Neural progenitor cell (in vitro differentiated cells): ENCODE measurements around the gene PEX7. TPM values are rescaled to one million over a fixed set of nuclear protein-coding genes. Genes with fewer than 3 reads are reported as not detected.

ENCODE experiments used
- DNase-seq: peaks from one replicate; pipeline ENCODE4 v3.0.0-alpha.2; 2016; ENCODE audit warnings: low spot score
- H2AFZ ChIP-seq: fragments of 200-600 bp; sonication (generic); replicated peaks from 2 replicates; pipeline ENCODE4 v1.6.1; 2016; ENCODE audit warnings: antibody characterized with exemption
- H3F3A ChIP-seq: fragments of 200-600 bp; sonication (generic); 2 replicates; pipeline ENCODE4 v1.6.1; 2016; ENCODE audit warnings: antibody characterized with exemption, low read depth
- H3K27ac ChIP-seq: fragments of 200-600 bp; sonication (generic); 2 replicates; pipeline ENCODE4 v1.5.1; 2016; ENCODE audit warnings: mild to moderate bottlenecking
- H3K27me3 ChIP-seq: fragments of 200-600 bp; sonication (generic); 2 replicates; pipeline ENCODE4 v1.6.1; 2016; ENCODE audit warnings: mild to moderate bottlenecking, moderate library complexity
- H3K36me3 ChIP-seq: fragments of 200-600 bp; sonication (generic); 2 replicates; pipeline ENCODE4 v1.5.1; 2016
- H3K4me1 ChIP-seq: fragments of 200-600 bp; sonication (generic); 2 replicates; pipeline ENCODE4 v1.6.1; 2016; ENCODE audit warnings: mixed run types
- H3K4me2 ChIP-seq: fragments of 200-600 bp; sonication (generic); 2 replicates; pipeline ENCODE4 v1.6.1; 2016
- H3K4me3 ChIP-seq: fragments of 200-600 bp; sonication (generic); 2 replicates; pipeline ENCODE4 v1.5.1; 2016
- H3K79me2 ChIP-seq: fragments of 200-600 bp; sonication (generic); 2 replicates; pipeline ENCODE4 v1.6.1; 2016; ENCODE audit warnings: low read depth
- H3K9ac ChIP-seq: fragments of 200-600 bp; sonication (generic); 2 replicates; pipeline ENCODE4 v1.6.1; 2016
- H3K9me3 ChIP-seq: fragments of 200-600 bp; sonication (generic); 2 replicates; pipeline ENCODE4 v1.5.1; 2016; ENCODE audit warnings: low read depth
- H4K20me1 ChIP-seq: fragments of 200-600 bp; sonication (generic); 2 replicates; pipeline ENCODE4 v1.6.1; 2016; ENCODE audit warnings: low read depth
- H3K27ac Mint-ChIP-seq: 3 replicates; pipeline ENCODE4 v1.8.0; 2021; ENCODE audit warnings: mixed read lengths
- H3K27me3 Mint-ChIP-seq: 2 replicates; pipeline ENCODE4 v1.8.0; 2022; ENCODE audit warnings: low read depth, mild to moderate bottlenecking, inconsistent platforms, moderate library complexity, mixed read lengths; ENCODE audit not compliant: insufficient read depth
- H3K36me3 Mint-ChIP-seq: 3 replicates; pipeline ENCODE4 v1.8.0; 2021; ENCODE audit warnings: mixed read lengths
- H3K4me1 Mint-ChIP-seq: 3 replicates; pipeline ENCODE4 v1.8.0; 2021; ENCODE audit warnings: mixed read lengths
- H3K4me3 Mint-ChIP-seq: 3 replicates; pipeline ENCODE4 v1.8.0; 2021; ENCODE audit warnings: mild to moderate bottlenecking, moderate library complexity, mixed read lengths
- H3K9me3 Mint-ChIP-seq: 3 replicates; pipeline ENCODE4 v1.8.0; 2020; ENCODE audit warnings: mixed read lengths
- EZH2 ChIP-seq: fragments of 200-600 bp; sonication (generic); IDR thresholded peaks from 2 replicates; pipeline ENCODE4 v1.6.1; 2017; ENCODE audit warnings: antibody characterized with exemption, mild to moderate bottlenecking, moderate library complexity
- EZH2phosphoT487 ChIP-seq: fragments of 200-600 bp; sonication (generic); IDR thresholded peaks from 2 replicates; pipeline ENCODE4 v1.6.1; 2017; ENCODE audit warnings: antibody characterized with exemption
- total RNA-seq: library from RNA; depleted of rRNA; stranded (reverse); fragments of >200 nt; gene quantifications from 2 replicates; pipeline ENCODE4 v1.2.3, GENCODE V29; 2015; ENCODE audit warnings: low replicate concordance
- TF ChIP-seq, protein P1 (sequence below): fragments of 200-600 bp; sonication (generic); IDR thresholded peaks from 2 replicates; pipeline ENCODE4 v1.5.1; 2017; ENCODE audit warnings: antibody characterized with exemption, mild to moderate bottlenecking

PEX7 gene
- total RNA-seq, 1 donor from 2014 or later: 16.9 TPM

- no peaks in the 10 kb centered on the region for H3F3A ChIP-seq
- no peak overlapping the region for H2AFZ ChIP-seq
- no peak overlapping the region for H3K4me2 ChIP-seq
- Mint-ChIP-seq H3K27me3 (no peaks in the 10 kb centered on the region), H3K4me3 (no peak overlapping the region), H3K4me1 (no peaks in the 10 kb centered on the region), H3K9me3 (no peaks in the 10 kb centered on the region), H3K27ac (no peak overlapping the region), H3K36me3 (no peaks in the 10 kb centered on the region)
- no peak for DNase-seq
- TF ChIP-seq EZH2 (no peak), EZH2phosphoT487 (no peak)
- TF ChIP-seq, protein P1, sequence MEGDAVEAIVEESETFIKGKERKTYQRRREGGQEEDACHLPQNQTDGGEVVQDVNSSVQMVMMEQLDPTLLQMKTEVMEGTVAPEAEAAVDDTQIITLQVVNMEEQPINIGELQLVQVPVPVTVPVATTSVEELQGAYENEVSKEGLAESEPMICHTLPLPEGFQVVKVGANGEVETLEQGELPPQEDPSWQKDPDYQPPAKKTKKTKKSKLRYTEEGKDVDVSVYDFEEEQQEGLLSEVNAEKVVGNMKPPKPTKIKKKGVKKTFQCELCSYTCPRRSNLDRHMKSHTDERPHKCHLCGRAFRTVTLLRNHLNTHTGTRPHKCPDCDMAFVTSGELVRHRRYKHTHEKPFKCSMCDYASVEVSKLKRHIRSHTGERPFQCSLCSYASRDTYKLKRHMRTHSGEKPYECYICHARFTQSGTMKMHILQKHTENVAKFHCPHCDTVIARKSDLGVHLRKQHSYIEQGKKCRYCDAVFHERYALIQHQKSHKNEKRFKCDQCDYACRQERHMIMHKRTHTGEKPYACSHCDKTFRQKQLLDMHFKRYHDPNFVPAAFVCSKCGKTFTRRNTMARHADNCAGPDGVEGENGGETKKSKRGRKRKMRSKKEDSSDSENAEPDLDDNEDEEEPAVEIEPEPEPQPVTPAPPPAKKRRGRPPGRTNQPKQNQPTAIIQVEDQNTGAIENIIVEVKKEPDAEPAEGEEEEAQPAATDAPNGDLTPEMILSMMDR: no peak
- peaks cover 11% of the 10 kb centered on the region for H3K27me3 ChIP-seq
- H3K36me3 ChIP-seq: no peaks in the 10 kb centered on the region
- no peaks in the 10 kb centered on the region for H3K79me2 ChIP-seq
- no peak overlapping the region for H3K4me3 ChIP-seq
- H4K20me1 ChIP-seq: no peaks in the 10 kb centered on the region
- H3K4me1 ChIP-seq: no peaks in the 10 kb centered on the region
- no peak overlapping the region for H3K27ac ChIP-seq
- no peak overlapping the region for H3K9ac ChIP-seq
- no peaks in the 10 kb centered on the region for H3K9me3 ChIP-seq
These were observed 5.7 kb upstream of the PEX7 start for GRCh38 chr6:136816656-136817055.

- no peaks in the 10 kb centered on the region for H3K36me3 ChIP-seq
- H3K9me3 Mint-ChIP-seq: no peaks in the 10 kb centered on the region
- no peak overlapping the region for H3K4me3 ChIP-seq
- DNase-seq: no peak
- H3K4me3 Mint-ChIP-seq: no peak overlapping the region
- no peak overlapping the region for H3K9ac ChIP-seq
- H3K27me3 ChIP-seq: peaks cover 11% of the 10 kb centered on the region
- H3K4me1 ChIP-seq: no peaks in the 10 kb centered on the region
- peaks cover 9% of the 10 kb centered on the region for H3K36me3 Mint-ChIP-seq
- no peak overlapping the region for H2AFZ ChIP-seq
- H4K20me1 ChIP-seq: no peaks in the 10 kb centered on the region
- H3K27ac Mint-ChIP-seq: no peak overlapping the region
- no peak for TF ChIP-seq EZH2phosphoT487
- TF ChIP-seq, protein P1: no peak
- TF ChIP-seq EZH2: no peak
- H3K79me2 ChIP-seq: peaks cover 6% of the 10 kb centered on the region
- peaks cover 9% of the 10 kb centered on the region for H3K4me1 Mint-ChIP-seq
- H3K9me3 ChIP-seq: no peaks in the 10 kb centered on the region
- H3K27me3 Mint-ChIP-seq: no peaks in the 10 kb centered on the region
- no peak overlapping the region for H3K4me2 ChIP-seq
- H3F3A ChIP-seq: no peaks in the 10 kb centered on the region
- H3K27ac ChIP-seq: no peak overlapping the region
These were observed 1.8 kb upstream of the PEX7 start for GRCh38 chr6:136820561-136820960.

DNA sequence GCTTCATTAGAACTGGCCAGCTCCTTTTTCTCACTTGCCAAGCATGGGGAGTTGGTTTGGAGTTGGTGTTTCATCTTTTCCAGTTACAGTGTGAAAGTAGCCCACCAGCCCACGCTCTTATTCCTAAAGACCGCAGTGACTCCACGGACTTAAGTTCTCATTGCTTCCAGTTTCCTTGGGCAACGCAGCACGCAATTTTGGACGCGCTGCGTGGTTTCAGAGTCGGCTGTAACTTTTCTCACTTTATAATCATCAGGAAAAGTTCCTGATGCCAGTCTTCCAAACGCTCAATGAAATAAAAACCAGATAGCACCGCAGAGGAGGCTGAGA, 381 bp upstream of the PEX7 start:
- no peak overlapping the region for H3K27ac ChIP-seq

More for the DNA sequence above, 381 bp upstream of the PEX7 start:
- Mint-ChIP-seq H3K36me3 (peaks cover 20% of the 10 kb centered on the region), H3K4me1 (peaks cover 9% of the 10 kb centered on the region), H3K4me3 (peak overlapping the region; percentile 87), H3K9me3 (no peaks in the 10 kb centered on the region), H3K27ac (peak overlapping the region; percentile 79), H3K27me3 (peaks cover 2% of the 10 kb centered on the region)
- no peaks in the 10 kb centered on the region for H3K9me3 ChIP-seq
- H3K9ac ChIP-seq: no peak overlapping the region
- no peaks in the 10 kb centered on the region for H3K4me1 ChIP-seq
- no peaks in the 10 kb centered on the region for H3K36me3 ChIP-seq
- no peak for TF ChIP-seq EZH2
- TF ChIP-seq, protein P1: no peak
- no peak for TF ChIP-seq EZH2phosphoT487
- peak overlapping the region; percentile 74 for H3K4me3 ChIP-seq
- H3K79me2 ChIP-seq: peaks cover 6% of the 10 kb centered on the region
- H4K20me1 ChIP-seq: no peaks in the 10 kb centered on the region
- no peaks in the 10 kb centered on the region for H3F3A ChIP-seq
- H2AFZ ChIP-seq: peak overlapping the region; percentile 91
- H3K4me2 ChIP-seq: peak overlapping the region; percentile 79
- peak; percentile 7 for DNase-seq
- peaks cover 11% of the 10 kb centered on the region for H3K27me3 ChIP-seq
